DMS153 treated with DMSO at 0.1 percent for 48 hours (cell line): ENCODE data around the gene ASS1.
A peak's percentile ranks its signal among the peaks of the same experiment; 100 is the strongest.

Experiments
- DNase-seq: peaks from one replicate; lab custom pipeline; 2025; ENCODE audit not compliant: unreplicated experiment; lab: John Stamatoyannopoulos, UW

The ASS1 gene

DNA sequence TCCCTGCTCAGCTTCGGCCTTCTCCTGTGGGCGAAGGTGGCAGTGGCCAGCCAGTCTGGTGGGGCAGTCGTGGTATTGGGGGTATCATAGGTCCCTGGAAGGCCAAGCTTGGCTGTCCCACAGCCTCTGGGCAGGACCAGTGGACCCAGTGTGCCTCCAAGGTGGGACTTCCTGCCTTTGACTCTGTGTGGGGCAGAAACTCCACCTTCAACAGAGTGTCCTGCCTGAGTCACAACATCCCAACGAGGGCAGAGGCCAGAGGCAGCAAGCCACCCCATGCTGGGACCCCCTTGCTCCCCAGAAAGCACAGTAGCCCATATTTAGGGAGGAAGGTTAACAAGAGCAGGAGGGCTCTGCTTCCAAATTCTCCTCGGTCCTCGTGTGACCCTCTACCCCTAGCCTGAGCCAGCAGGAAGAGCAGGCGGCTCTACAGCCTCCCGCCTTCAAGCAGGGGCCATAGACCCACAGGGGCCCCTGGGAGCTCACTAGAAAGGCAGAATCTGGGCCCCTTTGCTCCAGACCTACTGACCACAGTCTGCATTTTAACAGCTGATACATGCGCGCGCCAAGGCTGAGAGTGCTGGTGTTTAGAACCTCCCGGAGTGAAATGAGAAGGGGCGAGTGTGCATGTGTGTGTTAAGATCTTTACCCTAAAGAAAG is 83.0 kb downstream of the ASS1 start:
- no peak for DNase-seq

DNA sequence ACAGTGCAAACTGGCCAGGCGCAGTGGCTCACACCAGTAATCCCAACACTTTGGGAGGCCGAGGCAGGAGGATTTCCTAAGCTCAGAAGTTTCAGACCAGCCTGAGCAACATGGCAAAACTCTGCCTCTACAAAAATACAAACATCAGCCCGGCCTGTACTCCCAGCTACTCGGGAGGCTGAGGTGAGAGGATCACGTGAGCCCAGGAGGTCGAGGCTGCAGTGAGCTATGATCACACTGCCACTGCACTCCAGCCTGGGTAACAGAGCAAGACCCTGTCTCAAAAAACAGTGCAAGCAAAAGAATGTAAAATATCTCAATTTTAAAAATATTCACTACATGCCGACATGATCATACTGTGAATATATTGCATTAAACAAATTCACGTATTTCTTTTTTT is 83.9 kb downstream of the ASS1 start:
- no peak for DNase-seq

DNA sequence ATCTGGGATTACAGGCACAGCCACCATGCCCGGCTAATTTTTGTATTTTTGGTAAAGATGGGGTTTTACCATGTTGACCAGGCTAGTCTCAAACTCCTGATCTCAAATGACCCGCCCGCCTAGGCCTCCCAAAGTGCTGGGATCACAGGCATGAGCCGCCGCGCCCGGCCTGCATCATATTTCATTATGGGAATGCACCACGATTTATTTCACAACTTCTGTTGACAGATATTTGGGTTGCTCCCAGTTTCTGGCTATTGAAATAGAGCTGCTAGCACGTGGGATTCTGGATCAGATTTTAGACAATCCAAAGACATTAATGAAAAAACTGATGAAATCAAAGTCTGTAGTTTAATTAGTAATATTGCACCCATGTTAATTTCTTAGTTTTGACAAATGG is 86.2 kb downstream of the ASS1 start:
- no peak for DNase-seq

DNA sequence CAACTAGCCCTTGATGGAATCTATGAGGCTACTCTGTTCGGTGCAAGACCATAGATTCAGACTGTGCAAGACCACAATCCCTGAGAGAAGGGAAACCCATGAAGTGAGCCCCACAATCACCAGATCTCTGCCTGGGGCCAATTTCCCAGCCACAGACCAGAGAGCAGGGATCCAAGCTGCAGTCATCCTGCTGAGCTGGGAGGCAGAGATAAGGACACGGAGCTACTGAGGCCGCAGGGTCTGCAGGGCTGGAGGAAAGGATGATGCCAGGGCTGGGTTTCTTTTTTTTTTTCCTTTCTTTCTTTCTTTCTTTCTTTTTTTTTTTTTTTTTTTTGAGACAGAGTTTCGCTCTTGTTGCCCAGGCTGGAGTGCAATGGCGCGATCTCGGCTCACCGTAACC is 86.9 kb downstream of the ASS1 start:
- DNase-seq = no peak

DNA sequence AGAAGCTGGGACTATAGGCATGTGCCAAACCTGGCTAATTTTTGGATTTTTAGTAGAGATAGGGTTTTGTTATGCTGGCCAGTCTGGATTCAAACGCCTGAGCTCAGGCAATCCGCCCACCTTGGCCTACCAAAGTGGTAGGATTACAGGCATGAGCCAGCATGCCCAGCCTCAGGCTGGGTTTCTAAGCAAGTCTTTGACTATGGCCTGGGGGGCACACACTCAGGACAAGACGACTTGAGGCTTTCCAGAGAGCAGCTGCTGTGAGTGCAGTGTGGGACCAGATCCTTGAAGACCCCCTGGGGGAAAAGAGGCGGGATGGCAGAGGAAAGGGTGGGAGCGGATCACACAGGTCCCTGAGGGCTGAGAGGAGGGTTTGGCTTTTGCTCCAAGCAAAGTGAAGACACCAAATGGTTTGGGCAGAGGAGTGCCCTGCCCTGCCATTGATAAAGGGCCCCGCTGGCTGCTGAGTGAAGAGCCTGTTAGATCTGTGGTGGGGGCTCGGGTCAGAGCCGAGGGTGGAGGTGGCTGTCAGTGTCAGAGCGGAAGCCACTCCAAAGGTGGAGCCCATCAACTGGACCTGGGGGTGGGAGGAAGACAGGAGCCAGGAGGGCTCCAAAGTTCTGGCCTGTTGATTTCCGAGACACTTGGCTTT is 87.8 kb downstream of the ASS1 start:
- no peak for DNase-seq

DNA sequence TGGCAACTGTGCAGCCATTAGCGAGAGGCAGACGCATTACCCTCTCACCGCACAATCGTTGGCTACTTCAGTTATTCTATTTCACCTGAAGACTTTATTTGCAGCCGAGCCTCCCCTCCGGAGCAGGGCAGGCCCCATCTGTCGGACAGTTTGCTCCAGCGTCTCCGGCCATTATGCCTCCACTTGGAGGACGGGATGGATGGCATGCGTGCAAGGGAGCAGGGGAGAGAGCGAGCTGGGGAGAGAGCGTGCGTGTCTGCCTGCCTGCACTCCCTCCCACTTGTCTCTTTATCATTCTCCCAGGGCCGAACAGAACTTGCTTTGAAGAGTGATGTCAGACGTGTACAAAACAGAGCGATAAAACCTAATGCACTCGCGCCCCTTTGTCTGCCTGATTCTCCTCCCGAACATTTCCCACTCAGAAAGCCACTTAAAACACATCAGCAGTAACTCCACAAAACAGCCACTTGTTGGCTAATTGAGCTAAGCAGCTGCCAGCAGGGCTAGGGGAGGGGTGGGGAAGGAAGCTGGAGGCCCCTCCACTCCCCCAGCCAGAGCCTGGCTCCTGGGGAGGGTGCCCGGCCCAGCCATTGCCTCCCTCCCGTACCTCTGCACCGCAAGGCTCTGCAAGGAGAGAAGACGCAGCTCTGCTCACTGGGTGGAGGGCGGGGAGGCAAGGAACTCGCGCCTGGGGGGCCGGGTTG is 91.2 kb downstream of the ASS1 start:
- peak; percentile 98 for DNase-seq

DNA sequence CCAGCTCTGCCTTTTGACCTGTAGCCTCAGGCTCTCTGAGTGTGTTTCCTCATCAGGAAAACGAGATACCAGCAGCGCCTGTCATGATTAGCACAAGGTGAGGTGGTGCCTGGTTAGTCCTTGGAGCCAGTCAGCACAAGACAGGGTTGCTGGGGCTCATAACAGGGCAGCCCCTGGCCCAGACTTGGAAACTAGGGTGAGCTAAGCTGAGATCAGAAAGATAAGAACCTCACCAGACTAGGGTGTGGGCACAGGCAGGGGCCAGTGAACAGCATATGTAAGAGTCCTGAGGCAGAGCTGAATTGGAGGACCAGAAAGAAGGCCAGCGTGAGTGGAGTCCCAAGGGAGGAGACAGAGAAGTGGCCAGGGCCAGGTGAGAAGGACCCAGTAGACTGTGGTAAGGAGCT is 91.9 kb downstream of the ASS1 start:
- no peak for DNase-seq

DNA sequence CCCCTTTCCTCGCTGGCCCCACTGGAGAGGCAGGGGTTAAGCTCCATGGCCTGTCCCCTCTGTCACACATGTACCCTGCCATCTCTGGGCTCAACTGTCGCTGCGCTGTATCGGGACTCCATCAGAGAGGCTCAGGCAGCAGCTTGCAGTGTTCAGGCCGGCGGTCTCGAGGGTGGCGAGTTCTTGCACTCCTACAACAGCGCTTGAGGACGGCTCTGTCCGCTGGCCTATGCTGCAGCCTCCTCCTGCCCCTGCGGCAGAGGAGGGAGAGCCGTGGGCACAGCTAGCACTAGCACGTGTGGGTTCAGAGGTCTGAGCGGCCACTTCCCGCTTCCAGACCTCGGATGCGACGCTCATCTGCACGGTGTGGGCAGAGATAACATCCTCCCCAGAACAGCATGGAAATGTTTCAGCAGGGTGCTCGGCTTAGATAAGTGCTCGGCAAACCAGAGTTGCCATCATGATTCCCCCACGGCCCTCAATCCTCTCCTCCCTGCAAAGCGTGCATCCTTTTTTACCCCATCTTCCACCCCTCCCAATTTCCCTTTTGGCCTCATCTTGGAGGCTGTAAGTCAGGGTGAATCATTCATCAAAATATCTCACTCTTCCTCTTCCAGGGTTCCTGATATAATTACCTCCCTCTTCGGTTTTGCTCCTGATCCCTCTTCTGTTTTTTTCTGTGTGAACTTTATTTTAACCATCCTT is 92.7 kb downstream of the ASS1 start:
- no peak for DNase-seq

DNA sequence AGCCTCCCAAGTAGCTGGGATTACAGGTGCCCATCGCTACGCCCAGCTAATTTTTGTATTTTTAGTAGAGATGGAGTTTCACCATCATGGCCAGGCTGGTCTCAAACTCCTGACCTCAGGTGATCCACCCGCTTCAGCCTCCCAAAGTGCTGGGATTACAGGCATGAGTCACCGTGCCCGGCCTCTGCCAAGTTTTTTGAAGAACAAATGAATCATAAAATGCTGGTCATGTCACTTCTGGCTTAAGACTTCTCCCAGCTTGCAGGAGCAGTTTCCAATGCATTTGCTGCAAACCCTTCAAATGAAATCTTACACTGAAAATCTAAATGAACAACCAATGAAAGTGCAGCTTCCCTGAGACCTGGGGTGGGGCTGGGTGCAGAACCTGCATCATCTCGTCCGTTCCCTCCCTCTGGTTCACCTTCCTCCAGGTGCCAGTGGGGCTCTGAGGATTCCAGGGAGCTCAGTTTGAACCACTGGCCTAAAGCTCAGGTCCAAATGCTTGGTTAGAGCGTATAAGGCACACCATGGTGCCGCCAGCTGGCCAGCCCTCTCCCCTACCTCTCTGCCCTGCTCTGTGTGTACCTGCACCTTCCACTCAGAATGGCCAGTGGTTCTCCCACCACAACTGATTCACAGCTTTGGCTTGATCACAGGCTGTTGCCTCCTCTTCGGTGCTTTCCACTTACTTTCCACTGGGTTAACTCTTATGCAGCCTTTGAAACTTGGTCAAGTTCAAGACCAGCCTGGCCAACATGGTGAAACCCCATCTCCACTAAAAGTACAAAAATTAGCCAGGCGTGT is 94.9 kb downstream of the ASS1 start:
- DNase-seq = no peak

DNA sequence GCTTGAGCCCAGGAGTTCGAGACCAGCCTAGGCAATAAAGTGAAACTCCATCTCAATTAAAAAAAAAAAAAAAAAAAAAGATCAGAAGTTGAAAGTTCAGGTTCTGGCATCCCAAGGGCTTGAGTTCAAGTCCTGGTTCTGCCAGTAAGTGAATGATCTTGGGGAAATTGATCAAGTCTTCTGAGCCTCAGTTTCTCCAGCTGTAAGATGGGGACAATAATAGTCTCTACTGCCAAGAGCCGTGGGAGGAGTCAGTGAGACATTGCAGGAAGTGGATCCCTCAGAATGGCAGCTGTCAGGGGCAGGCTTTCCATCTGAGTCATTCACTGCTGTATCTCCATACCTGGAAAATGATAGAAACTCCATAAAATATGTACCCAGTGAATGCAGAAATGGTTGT is 96.8 kb downstream of the ASS1 start:
- no peak for DNase-seq

DNA sequence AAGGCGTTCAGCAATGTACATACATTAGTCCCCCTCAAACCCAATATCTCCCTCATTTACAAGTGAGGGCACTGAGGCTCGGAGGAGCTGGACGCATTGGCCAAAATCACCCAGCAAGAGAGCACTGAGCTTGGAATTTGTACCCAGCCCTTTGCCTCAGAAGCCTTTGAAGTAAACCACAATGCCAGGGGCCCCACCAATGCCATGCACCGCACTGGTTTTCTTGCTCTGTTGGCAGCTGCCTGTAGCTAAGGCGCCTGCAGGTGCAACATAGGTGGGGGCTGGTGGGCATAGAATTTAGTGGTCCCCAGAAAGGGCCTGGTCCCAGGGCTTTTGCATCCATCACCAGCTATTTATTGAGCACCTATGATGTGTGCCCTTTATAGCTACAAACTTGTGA is 97.3 kb downstream of the ASS1 start:
- no peak for DNase-seq

DNA sequence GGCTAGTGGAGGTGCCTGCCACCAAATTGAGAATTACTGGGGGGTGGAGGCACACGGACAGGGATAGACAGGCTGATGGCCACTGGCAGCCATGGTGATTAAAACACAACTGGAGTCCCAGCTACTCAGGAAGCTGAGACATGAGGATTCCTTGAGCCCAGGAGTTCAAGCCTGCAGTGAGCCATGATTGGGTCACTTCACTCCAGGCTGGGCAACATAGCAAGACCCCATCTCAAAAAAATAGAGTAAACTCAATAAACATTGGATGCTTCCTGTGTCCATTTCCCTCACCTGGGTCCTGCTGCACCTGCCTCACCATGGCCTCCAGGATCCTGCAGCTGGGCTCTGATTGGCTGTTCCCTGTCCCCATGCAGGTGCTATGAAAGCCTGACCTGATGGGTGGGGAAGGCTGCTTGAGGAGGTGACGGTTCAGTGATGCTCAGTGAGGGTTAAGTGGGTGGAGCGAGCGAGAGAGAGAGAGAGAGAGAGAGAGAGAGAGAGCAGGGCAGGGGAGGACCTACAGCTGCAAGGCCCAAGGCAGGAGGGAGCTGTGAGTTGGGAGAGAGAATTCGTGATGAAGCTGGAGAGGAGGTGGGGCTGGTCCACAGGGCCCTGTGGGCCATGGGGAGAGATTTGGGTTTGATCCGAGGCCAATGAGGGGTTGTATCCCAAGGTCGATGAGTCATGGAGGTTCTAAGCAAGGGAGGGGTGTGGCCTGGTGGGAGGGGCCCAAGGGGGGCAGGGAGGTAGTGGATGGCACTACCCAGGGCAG is 97.9 kb downstream of the ASS1 start:
- no peak for DNase-seq

DNA sequence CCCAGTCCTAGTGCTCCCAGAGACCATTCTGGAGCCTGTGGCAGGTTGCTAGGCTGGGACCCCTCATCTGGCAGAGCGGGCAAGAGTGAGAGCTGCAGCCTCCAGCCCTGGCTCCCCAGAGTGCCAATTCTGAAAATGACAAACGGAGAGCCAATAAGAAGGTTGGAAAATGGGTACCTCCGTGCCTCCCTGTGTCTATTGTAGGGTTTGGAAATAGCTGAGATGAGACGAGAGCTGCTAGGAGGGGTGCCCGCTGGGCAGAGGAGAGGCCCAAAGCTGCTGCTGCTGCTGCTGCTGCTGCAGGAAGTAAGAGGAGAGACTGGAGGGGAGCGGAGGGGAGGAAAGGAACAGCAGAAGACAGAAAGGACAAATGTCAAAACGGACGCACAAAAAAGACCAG is 98.6 kb downstream of the ASS1 start:
- no peak for DNase-seq

DNA sequence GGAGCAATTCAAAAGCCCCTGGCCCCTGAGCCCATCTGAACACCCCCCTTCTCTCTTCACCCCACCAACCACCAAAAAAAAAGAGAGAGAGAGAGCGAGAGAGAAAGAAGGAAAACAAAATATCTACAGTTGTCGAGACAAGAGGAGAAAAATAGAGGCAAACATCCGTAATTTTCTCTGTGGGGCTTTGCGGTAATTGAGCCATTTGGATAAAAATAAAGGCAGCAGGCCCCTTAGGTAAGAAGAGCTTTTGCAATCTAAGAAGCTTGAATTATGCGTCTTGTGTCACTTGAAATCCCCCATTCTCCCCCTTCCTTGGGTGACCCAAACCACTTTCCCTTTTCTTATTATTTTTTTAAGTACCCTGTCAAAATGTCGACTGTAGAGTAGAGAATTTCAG is 99.1 kb downstream of the ASS1 start:
- DNase-seq = no peak

DNA sequence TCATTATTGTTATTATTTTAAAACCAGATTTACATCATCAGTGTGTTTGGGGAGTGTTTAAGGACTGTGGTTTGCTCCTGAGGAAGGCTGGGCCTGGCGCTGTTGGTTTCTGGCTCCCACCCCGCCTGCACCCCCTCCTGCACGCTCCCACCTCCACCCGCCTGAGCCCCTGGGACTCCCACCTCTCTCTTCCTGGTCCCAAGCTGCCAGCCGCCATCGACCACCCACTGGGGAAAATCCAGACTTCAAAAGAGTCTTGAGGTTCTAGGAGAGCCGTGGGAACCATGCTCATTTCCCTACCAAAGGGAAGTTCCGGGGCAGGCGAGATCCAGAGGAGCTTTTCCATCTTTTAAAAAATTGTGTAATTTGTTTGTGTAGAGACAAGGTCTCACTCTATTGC is 99.6 kb downstream of the ASS1 start:
- no peak for DNase-seq

DNA sequence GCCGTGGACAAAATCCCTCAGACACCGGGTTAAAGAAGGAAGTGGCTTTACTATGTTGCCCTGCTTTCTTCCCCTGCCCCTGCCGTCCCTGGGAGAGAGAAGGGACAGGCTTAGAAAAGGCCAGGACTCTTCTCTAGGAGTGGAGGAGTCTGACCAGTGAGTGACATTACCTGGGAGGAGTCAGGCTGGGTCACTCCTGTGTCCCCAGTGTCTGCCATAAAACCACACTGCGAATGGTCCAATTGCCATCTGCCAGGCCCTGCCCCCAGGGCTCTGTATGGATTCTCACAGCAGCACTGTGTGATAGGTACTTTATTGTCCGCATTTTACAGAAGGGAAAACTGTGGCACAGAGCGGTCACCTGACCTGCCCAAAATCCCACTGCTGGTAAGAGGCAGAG is 103.3 kb downstream of the ASS1 start:
- DNase-seq = no peak

DNA sequence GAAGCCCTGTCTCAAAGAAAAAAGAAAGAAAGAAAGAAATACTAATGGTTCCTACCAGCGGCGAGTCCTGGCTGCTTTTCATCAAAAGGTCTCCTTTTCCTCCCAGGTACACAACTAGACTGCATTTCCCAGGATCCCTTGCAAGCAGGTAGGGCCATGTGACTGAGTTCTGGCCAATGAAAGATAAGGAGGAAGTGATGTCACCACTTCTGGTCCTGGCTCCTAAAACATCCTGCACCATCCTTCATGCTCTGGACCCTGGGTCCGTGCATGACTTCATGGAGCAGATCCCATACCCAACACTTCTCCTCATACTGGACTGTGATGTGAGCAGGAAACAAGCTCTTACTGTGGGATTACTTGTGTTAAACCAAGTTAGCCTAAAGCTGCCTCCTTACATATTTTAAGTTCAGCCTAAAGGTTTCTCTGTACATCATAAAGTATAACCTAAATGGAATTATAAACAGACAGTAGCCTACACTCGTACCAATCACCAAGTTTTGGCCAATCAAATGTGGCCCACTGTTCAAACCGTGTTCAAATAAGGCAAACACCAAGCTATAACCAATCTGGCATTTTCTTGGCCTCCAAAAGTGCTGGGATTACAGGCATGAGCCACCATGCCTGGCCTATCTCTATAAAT is 104.5 kb downstream of the ASS1 start:
- no peak for DNase-seq
